ENCODE data around the gene ADAMTS18. TPM values are rescaled to one million over a fixed set of nuclear protein-coding genes. Genes with fewer than 3 reads are reported as not detected.

The ADAMTS18 gene
- total and polyA plus RNA-seq, 2 donors (not counting 3 experiments of a cell fraction or from before 2014, with no cell fraction given): 18.4 to 27.5 TPM

DNA sequence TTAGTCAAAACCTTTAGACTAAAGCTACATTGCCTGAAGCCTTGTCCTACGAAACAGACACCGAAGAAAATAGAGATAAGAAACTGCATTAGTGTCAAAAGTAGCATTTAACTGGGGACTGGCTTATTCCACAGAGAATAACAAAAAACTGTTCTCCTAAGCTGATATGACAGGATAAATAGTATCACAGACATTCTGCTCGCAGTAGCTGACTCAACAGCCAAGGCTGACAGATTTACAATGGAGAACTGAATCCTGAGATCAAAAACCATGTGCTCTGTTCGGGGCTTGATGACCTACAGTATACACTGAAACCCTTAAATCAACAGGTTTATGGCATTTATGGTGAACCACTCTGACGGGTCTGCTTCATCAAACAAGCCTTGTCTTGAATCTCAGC lies 25.5 kb downstream of the ADAMTS18 start:
- no peak overlapping the region for H3K4me3 ChIP-seq (replicated peaks in 1 of 3; ENCODE audit: insufficient read depth in 1 of 3, low read depth in 1 of 3, low read length in 3 of 3)
- intact Hi-C loops (cut with micrococcal nuclease) (no loop called here), dilution Hi-C loops (cut with MboI; ENCODE audit: extremely low pct_ligation_motif_present, low sequenced_read_pairs) (no loop called here)
- H3K4me2 ChIP-seq (ENCODE audit: insufficient read depth, low read length): no peak overlapping the region
- no peak overlapping the region for H2AFZ ChIP-seq (ENCODE audit: low read depth, low read length)
- peaks cover 17% of the 10 kb centered on the region for H3K79me2 ChIP-seq (ENCODE audit: control insufficient read depth, insufficient read depth, low read length)
- H3K36me3 ChIP-seq (ENCODE audit: control insufficient read depth in 2 of 2, extremely low read depth in 1 of 2, insufficient read depth in 2 of 2, low read length in 2 of 2): peaks cover 0 to 8% of the 10 kb centered on the region in 2 experiments
- peaks cover 4% of the 10 kb centered on the region for H3K4me1 ChIP-seq (ENCODE audit: control insufficient read depth, extremely low read depth, insufficient read depth, low read length)
- H3K9ac ChIP-seq (replicated peaks; ENCODE audit: extremely low read depth, insufficient read depth, low read length): no peak overlapping the region
- no peaks in the 10 kb centered on the region for H3K9me3 ChIP-seq (replicated peaks; ENCODE audit: control insufficient read depth, insufficient read depth, low read length)
- TF ChIP-seq, protein P1, sequence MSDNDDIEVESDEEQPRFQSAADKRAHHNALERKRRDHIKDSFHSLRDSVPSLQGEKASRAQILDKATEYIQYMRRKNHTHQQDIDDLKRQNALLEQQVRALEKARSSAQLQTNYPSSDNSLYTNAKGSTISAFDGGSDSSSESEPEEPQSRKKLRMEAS (IDR thresholded peaks at IDR 0.05; ENCODE audit: insufficient read depth, insufficient read length): no peak
- no peak for TF ChIP-seq FOS (IDR thresholded peaks at IDR 0.05; ENCODE audit: borderline replicate concordance, insufficient read depth, low read length)
- no peaks in the 10 kb centered on the region for H3K27me3 ChIP-seq (ENCODE audit: control insufficient read depth in 2 of 2, insufficient read depth in 2 of 2, low read length in 2 of 2)
- DNase-seq (ENCODE audit: low read depth, low spot score) (peak; percentile 48), FAIRE-seq (no peak)
- no peaks in the 10 kb centered on the region for H3K9me1 ChIP-seq (replicated peaks; ENCODE audit: control insufficient read depth, extremely low read depth, insufficient read depth, low read length)
- BruUV-seq (replicated peaks): no TSS peak
- CTCF ChIA-PET: interaction anchor here (1.4 to 3.8 kb wide), 3 partner anchors 20 to 174 kb away, joined by 3 to 31 read pairs (median 4); partner anchors contain the start of gene ADAMTS18
- H3K27ac ChIP-seq (ENCODE audit: insufficient read depth, low read depth, low read length): no peak overlapping the region
- POLR2A ChIA-PET: no interaction called here
- H4K20me1 ChIP-seq (replicated peaks; ENCODE audit: control insufficient read depth, extremely low read depth, insufficient read depth, low read length): no peaks in the 10 kb centered on the region

DNA sequence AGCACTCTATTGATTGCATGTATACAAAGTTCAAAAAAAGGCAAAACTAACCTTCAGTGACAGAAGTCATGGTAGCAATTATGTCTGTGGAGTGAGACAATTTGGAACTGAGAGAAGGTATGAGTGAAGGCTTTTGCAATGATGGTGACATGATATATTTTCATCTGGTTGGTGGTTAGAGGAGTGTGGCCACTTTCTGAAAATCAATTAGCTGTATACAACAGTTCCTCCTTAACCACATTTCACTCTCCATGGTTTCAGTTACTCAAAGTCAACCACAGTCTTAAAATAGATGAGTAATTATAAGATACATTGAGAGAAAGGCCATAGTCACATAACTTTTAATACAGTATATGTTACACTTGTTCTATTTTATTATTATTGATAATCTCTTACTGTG lies 26.2 kb downstream of the ADAMTS18 start:
- Histone ChIP-seq H4K20me1 (replicated peaks; ENCODE audit: control insufficient read depth, extremely low read depth, insufficient read depth, low read length) (no peaks in the 10 kb centered on the region), H3K36me3 (ENCODE audit: control insufficient read depth in 2 of 2, extremely low read depth in 1 of 2, insufficient read depth in 2 of 2, low read length in 2 of 2) (peaks cover 0 to 8% of the 10 kb centered on the region in 2 experiments), H3K27ac (ENCODE audit: insufficient read depth, low read depth, low read length) (no peak overlapping the region), H3K9me3 (replicated peaks; ENCODE audit: control insufficient read depth, insufficient read depth, low read length) (no peaks in the 10 kb centered on the region), H3K4me1 (ENCODE audit: control insufficient read depth, extremely low read depth, insufficient read depth, low read length) (peaks cover 6% of the 10 kb centered on the region), H3K27me3 (ENCODE audit: control insufficient read depth in 2 of 2, insufficient read depth in 2 of 2, low read length in 2 of 2) (no peaks in the 10 kb centered on the region), H3K4me3 (replicated peaks in 1 of 3; ENCODE audit: insufficient read depth in 1 of 3, low read depth in 1 of 3, low read length in 3 of 3) (no peak overlapping the region), H2AFZ (ENCODE audit: low read depth, low read length) (no peak overlapping the region), H3K4me2 (ENCODE audit: insufficient read depth, low read length) (no peak overlapping the region), H3K9ac (replicated peaks; ENCODE audit: extremely low read depth, insufficient read depth, low read length) (no peak overlapping the region), H3K79me2 (ENCODE audit: control insufficient read depth, insufficient read depth, low read length) (peaks cover 13% of the 10 kb centered on the region), H3K9me1 (replicated peaks; ENCODE audit: control insufficient read depth, extremely low read depth, insufficient read depth, low read length) (no peaks in the 10 kb centered on the region)
- DNase-seq (ENCODE audit: low read depth, low spot score): no peak
- CTCF ChIA-PET: interaction anchor here (1.4 to 3.8 kb wide), 3 partner anchors 19 to 175 kb away, joined by 3 to 31 read pairs (median 4); partner anchors contain the start of gene ADAMTS18
- no TSS peak for BruUV-seq (replicated peaks)
- POLR2A ChIA-PET: no interaction called here
- TF ChIP-seq MYC (IDR thresholded peaks at IDR 0.05; ENCODE audit: low read depth, low read length) (no peak), CTCF (IDR thresholded peaks at IDR 0.05; ENCODE audit: extremely low read depth in 1 of 2, insufficient read depth in 1 of 2, low read depth in 1 of 2, low read length in 2 of 2) (no peak), JUN (IDR thresholded peaks at IDR 0.05; ENCODE audit: borderline replicate concordance, insufficient read depth, insufficient read length, low read depth) (no peak), GATA2 (IDR thresholded peaks at IDR 0.05; ENCODE audit: insufficient read depth, insufficient read length, low read depth, low read length) (no peak), FOS (IDR thresholded peaks at IDR 0.05; ENCODE audit: borderline replicate concordance, insufficient read depth, low read length) (no peak), POLR2A (IDR thresholded peaks at IDR 0.05; ENCODE audit: low read depth, low read length) (no peak)
- TF ChIP-seq, protein P1 (IDR thresholded peaks at IDR 0.05; ENCODE audit: insufficient read depth, insufficient read length): no peak
- FAIRE-seq: no peak
- dilution Hi-C loops (cut with MboI; ENCODE audit: extremely low pct_ligation_motif_present, low sequenced_read_pairs): no loop called here
- intact Hi-C loops (cut with micrococcal nuclease): no loop called here
